H1 (cell line): ENCODE data around the gene IGF1. TPM values are rescaled to one million over a fixed set of nuclear protein-coding genes. Genes with fewer than 3 reads are reported as not detected.

Experiments
- CTCF ChIA-PET: fragments of 300-600 bp; sonication (Branson Sonifier 250); formaldehyde crosslinking; loops from one replicate; lab custom pipeline; 2021; ENCODE audit not compliant: partially characterized antibody; lab: Charles Lee
- POLR2A ChIA-PET: fragments of 300-600 bp; sonication (Branson Sonifier 250); formaldehyde crosslinking; loops from one replicate; lab custom pipeline; 2021; ENCODE audit warnings: inconsistent platforms; ENCODE audit not compliant: partially characterized antibody; lab: Charles Lee
- DNase-seq, 2 experiments: peaks; one replicate each; pipeline versions ENCODE4 v3.0.0 to v3.0.0-alpha.2; 2010 to 2022; ENCODE audit warnings: low spot score in 2 of 2, low read depth in 1 of 2, mixed read lengths in 1 of 2
- FAIRE-seq: peaks from 2 replicates; lab custom pipeline; 2011; peaks lifted over from hg19 to GRCh38; lab: Jason Lieb, UNC
- H2AFZ ChIP-seq: 2 replicates; pipeline ENCODE4 v1.8.1; 2012; ENCODE audit warnings: low read length, inconsistent platforms
- H2AK5ac ChIP-seq: 2 replicates; pipeline ENCODE4 v1.6.1; 2013; ENCODE audit warnings: low read depth, low read length
- H2BK120ac ChIP-seq: replicated peaks from 2 replicates; pipeline ENCODE3; 2013; ENCODE audit warnings: low read depth, low read length, inconsistent platforms
- H2BK12ac ChIP-seq: 2 replicates; pipeline ENCODE4 v1.6.1; 2013; ENCODE audit warnings: low read depth, low read length
- H2BK15ac ChIP-seq: 2 replicates; pipeline ENCODE4 v1.6.1; 2013; ENCODE audit warnings: low read length
- H2BK20ac ChIP-seq: 2 replicates; pipeline ENCODE4 v1.6.1; 2013; ENCODE audit warnings: low read length
- H2BK5ac ChIP-seq: 2 replicates; pipeline ENCODE4 v1.6.1; 2013; ENCODE audit warnings: low read depth, low read length
- H3K14ac ChIP-seq: 2 replicates; pipeline ENCODE4 v1.6.1; 2013; ENCODE audit warnings: inconsistent platforms; ENCODE audit not compliant: insufficient read length
- H3K18ac ChIP-seq: 2 replicates; pipeline ENCODE4 v1.6.1; 2013; ENCODE audit warnings: low read length; ENCODE audit errors: extremely low read depth
- H3K23ac ChIP-seq: 2 replicates; pipeline ENCODE4 v1.6.1; 2013; ENCODE audit warnings: inconsistent platforms; ENCODE audit not compliant: insufficient read length
- H3K23me2 ChIP-seq: 2 replicates; pipeline ENCODE4 v1.6.1; 2013; ENCODE audit warnings: low read depth, low read length
- H3K27ac ChIP-seq: 2 replicates; pipeline ENCODE4 v1.6.1; 2011; ENCODE audit warnings: low read depth, low read length, inconsistent platforms
- H3K27me3 ChIP-seq, 4 experiments: replicated peaks in 1 of 4; 1 replicate in 1 of 4; 2 replicates in 3 of 4; pipeline versions ENCODE4 v1.6.1 to v1.8.1; 2011 to 2013; ENCODE audit warnings: low read length in 3 of 4, mild to moderate bottlenecking in 3 of 4, inconsistent platforms in 2 of 4, mixed read lengths in 2 of 4, moderate library complexity in 1 of 4; ENCODE audit not compliant: control insufficient read depth in 3 of 4, insufficient read depth in 3 of 4; ENCODE audit errors: extremely low read depth in 1 of 4
- H3K36me3 ChIP-seq, 4 experiments: 2 replicates each; pipeline versions ENCODE4 v1.6.1 to v1.8.1; 2011 to 2013; ENCODE audit warnings: mild to moderate bottlenecking in 4 of 4, low read length in 3 of 4, moderate library complexity in 2 of 4, control low read depth in 1 of 4, inconsistent platforms in 1 of 4; ENCODE audit not compliant: insufficient read depth in 4 of 4, control insufficient read depth in 2 of 4
- H3K4ac ChIP-seq: replicated peaks from 2 replicates; pipeline ENCODE3; 2013; ENCODE audit warnings: low read length, low read depth, mixed read lengths, inconsistent platforms; ENCODE audit not compliant: insufficient read length
- H3K4me1 ChIP-seq, 4 experiments: replicated peaks in 1 of 4; 1 replicate in 1 of 4; 2 replicates in 3 of 4; pipeline versions ENCODE4 v1.6.1 to v1.8.1; 2011 to 2013; ENCODE audit warnings: low read length in 3 of 4, inconsistent platforms in 2 of 4, mixed read lengths in 1 of 4; ENCODE audit not compliant: insufficient read depth in 4 of 4, control insufficient read depth in 3 of 4
- H3K4me2 ChIP-seq, 2 experiments: 2 replicates each; pipeline versions ENCODE4 v1.6.1 to v1.8.1; 2011 to 2013; ENCODE audit warnings: low read depth in 2 of 2, low read length in 2 of 2, control low read depth in 1 of 2, inconsistent platforms in 1 of 2, mild to moderate bottlenecking in 1 of 2; ENCODE audit not compliant: insufficient read depth in 1 of 2
- H3K4me3 ChIP-seq, 4 experiments: fragments of 200-600, 300-600 bp in 1 of 4; sonication (generic), shearing (Covaris generic), sonication (Bioruptor Twin) in 1 of 4; 2 replicates each; pipeline versions ENCODE4 v1.5.1 to v1.8.1; 2011 to 2016; ENCODE audit warnings: low read length in 4 of 4, low read depth in 3 of 4, control low read depth in 2 of 4, inconsistent platforms in 2 of 4, mild to moderate bottlenecking in 2 of 4, mixed read lengths in 1 of 4, moderate library complexity in 1 of 4; ENCODE audit not compliant: insufficient read depth in 2 of 4; ENCODE audit errors: extremely low read depth in 1 of 4
- H3K56ac ChIP-seq: replicated peaks from 2 replicates; pipeline ENCODE3; 2013; ENCODE audit warnings: low read depth, mild to moderate bottlenecking, mixed read lengths, low read length, inconsistent platforms; ENCODE audit not compliant: insufficient read length
- H3K79me1 ChIP-seq: 2 replicates; pipeline ENCODE4 v1.6.1; 2013; ENCODE audit warnings: low read depth, low read length, control low read depth
- H3K79me2 ChIP-seq, 2 experiments: 2 replicates each; pipeline versions ENCODE4 v1.6.1 to v1.8.1; 2012 to 2013; ENCODE audit warnings: low read length in 2 of 2, mild to moderate bottlenecking in 2 of 2, inconsistent platforms in 1 of 2; ENCODE audit not compliant: insufficient read depth in 2 of 2, control insufficient read depth in 1 of 2
- H3K9ac ChIP-seq, 4 experiments: replicated peaks in 1 of 4; 1 replicate in 1 of 4; 2 replicates in 3 of 4; pipeline versions ENCODE4 v1.6.1 to v1.8.1; 2011 to 2013; ENCODE audit warnings: low read depth in 3 of 4, low read length in 3 of 4, control low read depth in 2 of 4, mild to moderate bottlenecking in 2 of 4, moderate library complexity in 2 of 4, inconsistent platforms in 1 of 4; ENCODE audit errors: extremely low read depth in 1 of 4
- H3K9me3 ChIP-seq, 2 experiments: 2 replicates each; pipeline versions ENCODE4 v1.6.1 to v1.8.1; 2012 to 2013; ENCODE audit warnings: mild to moderate bottlenecking in 2 of 2, moderate library complexity in 2 of 2, control low read depth in 1 of 2, inconsistent platforms in 1 of 2, low read depth in 1 of 2, low read length in 1 of 2, mixed read lengths in 1 of 2; ENCODE audit not compliant: insufficient read depth in 2 of 2
- H4K20me1 ChIP-seq, 2 experiments: replicated peaks in 1 of 2; 2 replicates each; pipeline versions ENCODE3 to v1.8.1; 2011 to 2013; ENCODE audit warnings: inconsistent platforms in 2 of 2, low read length in 2 of 2, mild to moderate bottlenecking in 1 of 2; ENCODE audit not compliant: insufficient read depth in 2 of 2, control insufficient read depth in 1 of 2
- H4K5ac ChIP-seq: 2 replicates; pipeline ENCODE4 v1.6.1; 2013; ENCODE audit warnings: low read length, low read depth, mixed read lengths, inconsistent platforms; ENCODE audit not compliant: insufficient read length
- H4K8ac ChIP-seq: 2 replicates; pipeline ENCODE4 v1.8.0; 2013; ENCODE audit warnings: mild to moderate bottlenecking, moderate library complexity, low read length, inconsistent platforms; ENCODE audit not compliant: insufficient read depth; ENCODE audit errors: extremely low read depth
- H4K91ac ChIP-seq: replicated peaks from 2 replicates; pipeline ENCODE3; 2013; ENCODE audit warnings: low read length, mixed read lengths, inconsistent platforms; ENCODE audit not compliant: insufficient read length
- BRCA1 ChIP-seq: IDR thresholded peaks from 2 replicates; pipeline ENCODE4 v1.6.1; 2012; ENCODE audit warnings: low read depth, low read length, improper control_type of control experiment
- CHD1 ChIP-seq: IDR thresholded peaks from 2 replicates; pipeline ENCODE4 v1.6.1; 2012; ENCODE audit warnings: low read depth, low read length, improper control_type of control experiment
- CTCF ChIP-seq, 3 experiments: IDR thresholded peaks; 1 replicate in 2 of 3; 2 replicates in 1 of 3; pipeline versions ENCODE4 v1.5.1 to v1.6.1; 2011; ENCODE audit warnings: low read length in 3 of 3, mild to moderate bottlenecking in 3 of 3, inconsistent platforms in 2 of 3, low read depth in 1 of 3, moderate library complexity in 1 of 3; ENCODE audit not compliant: insufficient read depth in 1 of 3; ENCODE audit errors: control extremely low read depth in 1 of 3
- EP300 ChIP-seq, 2 experiments: IDR thresholded peaks; 1 replicate in 1 of 2; 2 replicates in 1 of 2; pipeline ENCODE4 v1.6.1; 2011 to 2012; ENCODE audit warnings: low read depth in 2 of 2, low read length in 2 of 2, mild to moderate bottlenecking in 2 of 2, borderline replicate concordance in 1 of 2, inconsistent platforms in 1 of 2, moderate library complexity in 1 of 2
- HDAC6 ChIP-seq: IDR thresholded peaks from one replicate; pipeline ENCODE4 v1.7.1; 2012; ENCODE audit warnings: low read depth, mild to moderate bottlenecking, inconsistent platforms, low read length, moderate library complexity
- JUN ChIP-seq: IDR thresholded peaks from 2 replicates; pipeline ENCODE4 v1.6.1; 2011; ENCODE audit warnings: low read depth, mild to moderate bottlenecking, improper control_type of control experiment, low read length
- KDM5A ChIP-seq: fragments of 200-600 bp; IDR thresholded peaks from 2 replicates; pipeline ENCODE4 v1.7.1; 2012; ENCODE audit warnings: mild to moderate bottlenecking, low read length, inconsistent platforms, mixed read lengths
- RNF2 ChIP-seq: fragments of 200-900, 300-1000 bp; sonication (generic); IDR thresholded peaks from 2 replicates; pipeline ENCODE4 v1.7.1; 2016; ENCODE audit warnings: borderline replicate concordance, low read depth, mild to moderate bottlenecking, antibody characterized with exemption, low read length; ENCODE audit not compliant: poor library complexity, severe bottlenecking; ENCODE audit errors: missing control alignments
- TBP ChIP-seq: IDR thresholded peaks from 2 replicates; pipeline ENCODE4 v1.6.1; 2011; ENCODE audit warnings: low read depth, low read length, improper control_type of control experiment
- ZNF274 ChIP-seq: IDR thresholded peaks from 2 replicates; pipeline ENCODE4 v1.7.0; 2012; ENCODE audit warnings: low read length, borderline replicate concordance; ENCODE audit errors: extremely low read depth
- WGBS, 2 experiments: shearing (Covaris generic) in 1 of 2; methylation state at CpG; one replicate each; pipeline versions ENCODE4 v1.1.6 to v1.1.7; 2013 to 2015; ENCODE audit warnings: low lambda C conversion rate in 2 of 2, mixed read lengths in 2 of 2, inconsistent platforms in 1 of 2, low coverage in 1 of 2, missing lambda C conversion rate in 1 of 2; ENCODE audit not compliant: insufficient replicate concordance in 2 of 2, insufficient coverage in 1 of 2, insufficient read length in 1 of 2; ENCODE audit errors: extremely low coverage in 1 of 2, missing lambda C conversion rate in 1 of 2; 5-methylcytosine and 5-hydroxymethylcytosine counted together
- polyA plus RNA-seq, 7 experiments: library from polyadenylated mRNA; depleted of rRNA in 3 of 7; stranded (reverse) in 5 of 7; unstranded in 2 of 7; fragments of >200 nt in 5 of 7; fragments of 200-250 nt in 2 of 7; gene quantifications; 1 replicate in 5 of 7; 2 replicates in 1 of 7; 4 replicates in 1 of 7; pipeline versions ENCODE4 v1.2.1 to v1.2.3, GENCODE V29; 2011 to 2013; ENCODE audit warnings: missing spikeins in 2 of 7, mixed read lengths in 2 of 7
- total RNA-seq: library from RNA; stranded (reverse); fragmentation: NEBNext Ultra II Directional; extraction: Animal tissue kit (Norgen Biotek cat#: 25700); gene quantifications from 2 replicates; pipeline ENCODE4 v1.2.1, GENCODE V29; 2021

Gene IGF1
- total and polyA plus RNA-seq, 2 of the 8 experiments (the other 6 are each of a cell fraction or from before 2014, with no cell fraction given): not detected

- POLR2A ChIA-PET: no interaction called here
- Histone ChIP-seq H3K36me3 (no peaks in the 10 kb centered on the region), H3K4me3 (no peak overlapping the region), H2BK15ac (no peak overlapping the region), H3K4me1 (no peaks in the 10 kb centered on the region), H3K27me3 (no peaks in the 10 kb centered on the region), H3K79me1 (no peaks in the 10 kb centered on the region), H2BK12ac (no peak overlapping the region), H2BK5ac (no peak overlapping the region), H3K4ac (no peak overlapping the region), H3K23ac (no peak overlapping the region), H3K56ac (no peak overlapping the region), H2BK20ac (no peak overlapping the region), H3K18ac (no peak overlapping the region), H3K27ac (no peak overlapping the region), H3K14ac (no peak overlapping the region), H3K23me2 (no peaks in the 10 kb centered on the region), H4K5ac (no peak overlapping the region), H2AK5ac (no peak overlapping the region), H3K9ac (no peak overlapping the region), H4K91ac (no peak overlapping the region), H3K9me3 (no peaks in the 10 kb centered on the region), H2AFZ (no peak overlapping the region), H3K4me2 (no peak overlapping the region), H3K79me2 (no peaks in the 10 kb centered on the region), H2BK120ac (no peak overlapping the region), H4K8ac (no peak overlapping the region), H4K20me1 (no peaks in the 10 kb centered on the region)
- DNase-seq (no peak), FAIRE-seq (no peak)
- CTCF ChIA-PET: no interaction called here
- WGBS, 2 experiments: 100% methylated on average over 1 of the region's 1 CpG; no CpG with 5 or more reads in 1 of the 2 experiments
- TF ChIP-seq HDAC6: no peak
- TF ChIP-seq JUN: no peak
- no peak for TF ChIP-seq ZNF274
- no peak for TF ChIP-seq CHD1
- no peak for TF ChIP-seq TBP
- TF ChIP-seq EP300 (IDR thresholded peaks at IDR 0.05; ENCODE audit: borderline replicate concordance in 1 of 2, low read depth in 2 of 2, low read length in 2 of 2): no peak
- no peak for TF ChIP-seq RNF2
- TF ChIP-seq CTCF (IDR thresholded peaks at IDR 0.05; ENCODE audit: control extremely low read depth in 1 of 3, insufficient read depth in 1 of 3, low read depth in 1 of 3, low read length in 3 of 3): no peak
- no peak for TF ChIP-seq KDM5A
- no peak for TF ChIP-seq BRCA1
Measured at GRCh38 chr12:102461501-102461900, 18.9 kb downstream of the IGF1 start.
